GM12878 (cell line): Measurements from ENCODE around the gene LCN12. TPM values are rescaled to one million over a fixed set of nuclear protein-coding genes. Genes with fewer than 3 reads are reported as not detected.

Source experiments
- ATAC-seq: fragments of 200-7000 bp; cut with Tn5 transposase; 3 replicates; pipeline ENCODE4 v1.9.1; 2020; ENCODE audit warnings: mild to moderate bottlenecking, moderate library complexity
- BruUV-seq: library from RNA; stranded (reverse); fragments of 400-500 nt; replicated peaks from 2 replicates; lab custom pipeline; 2021; lab: Mats Ljungman, UMichigan
- CTCF ChIA-PET: fragments of 300-600 bp; sonication (Branson Sonifier 250); formaldehyde crosslinking; extraction: SDS; loops from one replicate; lab custom pipeline; 2021; ENCODE audit warnings: inconsistent platforms; lab: Yijun Ruan, JAX
- POLR2A ChIA-PET: fragments of 350-600 bp; formaldehyde crosslinking; extraction: SDS; loops from one replicate; lab custom pipeline; 2021; ENCODE audit warnings: inconsistent platforms; lab: Charles Lee
- RAD21 ChIA-PET: fragments of 300-600 bp; sonication (Branson Sonifier 250); formaldehyde crosslinking; loops from one replicate; lab custom pipeline; 2023; ENCODE audit warnings: antibody characterized with exemption; ENCODE audit not compliant: unreplicated experiment; lab: Charles Lee
- SMC1A ChIA-PET: fragments of 300-600 bp; sonication (Branson Sonifier 250); formaldehyde crosslinking; loops from one replicate; lab custom pipeline; 2023; ENCODE audit not compliant: unreplicated experiment, uncharacterized antibody; lab: Charles Lee
- DNase-seq: peaks from one replicate; pipeline ENCODE4 v3.0.0-alpha.2; 2011; ENCODE audit warnings: low read depth, low spot score
- FAIRE-seq: peaks from 3 replicates; lab custom pipeline; 2011; peaks lifted over from hg19 to GRCh38; lab: Jason Lieb, UNC
- H2AFZ ChIP-seq: 2 replicates; pipeline ENCODE4 v1.6.0; 2011; ENCODE audit warnings: low read depth, low read length, control low read depth; ENCODE audit not compliant: control insufficient read depth
- H3K27ac ChIP-seq: 2 replicates; pipeline ENCODE4 v1.5.1; 2011; ENCODE audit warnings: control low read depth; ENCODE audit not compliant: control insufficient read depth, insufficient read depth
- H3K27me3 ChIP-seq, 2 experiments: replicated peaks in 1 of 2; 2 replicates each; pipeline versions ENCODE4 v1.6.0 to v1.6.1; 2011; ENCODE audit warnings: low read length in 1 of 2; ENCODE audit not compliant: control insufficient read depth in 2 of 2, insufficient read depth in 2 of 2
- H3K36me3 ChIP-seq, 2 experiments: 2 replicates each; pipeline ENCODE4 v1.5.1; 2011; ENCODE audit warnings: low read length in 1 of 2; ENCODE audit not compliant: control insufficient read depth in 2 of 2, insufficient read depth in 2 of 2
- H3K4me1 ChIP-seq: 2 replicates; pipeline ENCODE4 v1.6.1; 2011; ENCODE audit warnings: mild to moderate bottlenecking, low read length, moderate library complexity, mixed read lengths; ENCODE audit not compliant: control insufficient read depth, insufficient read depth
- H3K4me2 ChIP-seq: 2 replicates; pipeline ENCODE4 v1.6.0; 2011; ENCODE audit warnings: control low read depth; ENCODE audit not compliant: control insufficient read depth, insufficient read depth
- H3K4me3 ChIP-seq: fragments of 200-600 bp; sonication (generic); 2 replicates; pipeline ENCODE4 v1.5.1; 2016
- H3K79me2 ChIP-seq: 2 replicates; pipeline ENCODE4 v1.6.0; 2011; ENCODE audit warnings: low read length; ENCODE audit not compliant: control insufficient read depth, insufficient read depth
- H3K9ac ChIP-seq: 2 replicates; pipeline ENCODE4 v1.8.0; 2011; ENCODE audit warnings: low read length, control low read depth, mixed read lengths; ENCODE audit not compliant: control insufficient read depth, insufficient read depth
- H3K9me3 ChIP-seq: replicated peaks from 3 replicates; pipeline ENCODE4 v1.5.1; 2011; ENCODE audit warnings: mild to moderate bottlenecking, low read length; ENCODE audit not compliant: control insufficient read depth, insufficient read depth
- H4K20me1 ChIP-seq: 2 replicates; pipeline ENCODE4 v1.6.0; 2011; ENCODE audit not compliant: control insufficient read depth, insufficient read depth
- CREM ChIP-seq: IDR thresholded peaks from 2 replicates; pipeline ENCODE4 v1.6.1; 2014; ENCODE audit warnings: antibody characterized with exemption, low read depth
- FOXM1 ChIP-seq: IDR thresholded peaks from 2 replicates; pipeline ENCODE4 v1.6.1; 2012; ENCODE audit warnings: low read depth, mild to moderate bottlenecking, inconsistent platforms, low read length, moderate library complexity
- PAX5 ChIP-seq: IDR thresholded peaks from 2 replicates; pipeline ENCODE4 v1.6.1; 2011; ENCODE audit warnings: low read depth, low read length, borderline replicate concordance
- RB1 ChIP-seq: fragments of 450-650 bp; formaldehyde crosslinking; IDR thresholded peaks from 2 replicates; pipeline ENCODE4 v1.6.1; 2017; ENCODE audit warnings: mild to moderate bottlenecking, borderline replicate concordance
- SREBF1 ChIP-seq: IDR thresholded peaks from 2 replicates; pipeline ENCODE4 v1.6.1; 2012; ENCODE audit warnings: mild to moderate bottlenecking, low read length
- TARDBP ChIP-seq: IDR thresholded peaks from 2 replicates; pipeline ENCODE4 v1.6.1; 2016; ENCODE audit warnings: borderline replicate concordance
- ZNF384 ChIP-seq: IDR thresholded peaks from 2 replicates; pipeline ENCODE4 v1.6.1; 2012; ENCODE audit warnings: low read depth, mild to moderate bottlenecking, low read length, improper control_type of control experiment, borderline replicate concordance
- ZSCAN29 ChIP-seq: fragments of 450-650 bp; IDR thresholded peaks from 2 replicates; pipeline ENCODE4 v1.6.1; 2017; ENCODE audit warnings: mild to moderate bottlenecking, moderate library complexity
- WGBS: methylation state at CpG from one replicate; pipeline ENCODE4 v1.1.6; 2016; ENCODE audit warnings: low lambda C conversion rate; ENCODE audit not compliant: insufficient replicate concordance, insufficient coverage; ENCODE audit errors: missing lambda C conversion rate; 5-methylcytosine and 5-hydroxymethylcytosine counted together
- in situ Hi-C: fragments of 300-500 bp; cut with MboI; formaldehyde crosslinking; loops from 9 replicates; pipeline ENCODE4 v1.14.3; 2018; ENCODE audit warnings: mixed read lengths
- intact Hi-C: fragments of 100-400 bp; cut with micrococcal nuclease; formaldehyde crosslinking; loops from one replicate; pipeline ENCODE4 v1.14.2; 2022; ENCODE audit not compliant: unreplicated experiment
- polyA plus RNA-seq, 11 experiments: library from polyadenylated mRNA; depleted of rRNA in 4 of 11; unstranded in 6 of 11; stranded (reverse) in 5 of 11; fragments of >200 nt; fragmentation: Nextera tagmentation in 4 of 11; fragmentation: Illumina TruSeq in 1 of 11; extraction: Ambion mirVana in 4 of 11; extraction: Trizol in 1 of 11; gene quantifications; 1 replicate in 1 of 11; 2 replicates in 10 of 11; pipeline versions ENCODE4 v1.2.1 to v1.2.3, GENCODE V29; 2011 to 2016; ENCODE audit warnings: inconsistent platforms in 2 of 11, missing spikeins in 2 of 11, low read depth in 1 of 11
- total RNA-seq, 4 experiments: library from RNA; depleted of rRNA in 3 of 4; stranded (reverse); fragments of >200 nt in 3 of 4; fragmentation: Illumina TruSeq in 1 of 4; extraction: Trizol in 1 of 4; gene quantifications; 2 replicates each; pipeline versions ENCODE4 v1.2.1 to v1.2.3, GENCODE V29; 2013 to 2021

Gene LCN12
- total and polyA plus RNA-seq, 10 of the 15 experiments (the other 5 are each of a cell fraction or from before 2014, with no cell fraction given), result 0.06 to 0.64 (median 0.40) TPM; not detected in 3

- BruUV-seq, result no TSS peak
- Histone ChIP-seq H4K20me1 (peaks cover 3% of the 10 kb centered on the region; the same call in 1 of the 2 replicates), H2AFZ (no peak overlapping the region), H3K36me3 (no peaks in the 10 kb centered on the region), H3K4me2 (no peak overlapping the region), H3K27ac (no peak overlapping the region), H3K4me1 (no peaks in the 10 kb centered on the region), H3K27me3 (peaks cover 5 to 6% of the 10 kb centered on the region in 2 experiments), H3K9me3 (no peaks in the 10 kb centered on the region), H3K9ac (no peak overlapping the region), H3K4me3 (no peak overlapping the region), H3K79me2 (no peaks in the 10 kb centered on the region)
- ChIA-PET CTCF (no interaction called here), RAD21 (no interaction called here), SMC1A (no interaction called here), POLR2A (no interaction called here)
- intact Hi-C loops (no loop called here), in situ Hi-C loops (no loop called here)
- no peak for DNase-seq
- no peak for ATAC-seq
- TF ChIP-seq SREBF1, result no peak
- no peak for FAIRE-seq
- 81% methylated on average over 25 of the region's 33 CpGs for WGBS
Measured at GRCh38 chr9:136985853-136986252, 33.8 kb downstream of the LCN12 start.

DNA sequence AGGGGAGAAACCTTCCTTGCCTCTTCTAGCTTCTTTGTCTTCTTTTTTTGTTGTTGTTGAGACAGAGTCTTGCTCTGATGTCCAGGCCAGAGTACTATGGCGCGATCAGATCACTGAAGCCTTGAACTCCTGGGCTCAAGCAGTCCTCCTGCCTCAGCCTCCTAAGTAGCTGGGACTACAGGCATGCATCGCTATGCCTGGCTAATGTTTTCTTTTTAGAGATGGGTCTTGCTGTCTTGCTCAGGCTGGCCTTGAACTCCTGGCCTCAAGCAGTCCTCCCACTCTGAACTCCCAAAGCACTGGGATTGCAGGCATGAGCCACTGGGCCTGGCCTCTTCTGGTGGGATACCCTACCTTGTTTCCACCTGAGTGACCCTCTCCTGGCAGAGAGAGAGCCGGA lies 36.8 kb downstream of the LCN12 start:
- no peak overlapping the region for H3K4me3 ChIP-seq
- no peaks in the 10 kb centered on the region; the same call in 1 of the 2 replicates for H3K79me2 ChIP-seq
- H3K9ac ChIP-seq, result no peak overlapping the region
- TF ChIP-seq ZSCAN29, result no peak
- TF ChIP-seq ZNF384, result no peak
- no peak for TF ChIP-seq RB1
- no peak for TF ChIP-seq PAX5
- TF ChIP-seq FOXM1, result no peak
- no peak for TF ChIP-seq TARDBP
- no peak for TF ChIP-seq CREM
- H3K27me3 ChIP-seq, result peaks cover 3 to 5% of the 10 kb centered on the region in 2 experiments
- CTCF ChIA-PET, result interaction anchor here (0.6 kb wide), 1 partner anchor 81 kb away, joined by 4 read pairs; no protein-coding TSS in a partner anchor
- no peak overlapping the region for H2AFZ ChIP-seq
- 61% methylated on average over 4 of the region's 4 CpGs for WGBS
- peaks cover 8% of the 10 kb centered on the region for H3K4me1 ChIP-seq
- SMC1A ChIA-PET, result no interaction called here
- in situ Hi-C loops, result no loop called here
- POLR2A ChIA-PET, result no interaction called here
- no peak overlapping the region for H3K4me2 ChIP-seq
- intact Hi-C loops, result no loop called here
- RAD21 ChIA-PET, result no interaction called here
- no TSS peak for BruUV-seq
- peaks cover 1% of the 10 kb centered on the region; the same call in 1 of the 2 replicates for H4K20me1 ChIP-seq
- H3K27ac ChIP-seq, result no peak overlapping the region
- no peak for ATAC-seq
- no peaks in the 10 kb centered on the region; the same call in 2 of the 3 replicates for H3K9me3 ChIP-seq
- H3K36me3 ChIP-seq, result no peaks in the 10 kb centered on the region
- no peak for FAIRE-seq
- DNase-seq, result no peak
